A673 (cell line): Measurements from ENCODE around the gene FUT3. TPM values are rescaled to one million over a fixed set of nuclear protein-coding genes. Genes with fewer than 3 reads are reported as not detected.

Source experiments
- BruUV-seq: library from RNA; stranded (reverse); fragments of 400-500 nt; replicated peaks from 2 replicates; lab custom pipeline; 2021; lab: Mats Ljungman, UMichigan
- CTCF ChIA-PET: fragments of 300-600 bp; sonication (Branson Sonifier 250); formaldehyde crosslinking; loops from one replicate; lab custom pipeline; 2022; ENCODE audit warnings: antibody characterized with exemption; lab: Charles Lee
- POLR2A ChIA-PET: fragments of 300-600 bp; sonication (Branson Sonifier 250); formaldehyde crosslinking; loops from one replicate; lab custom pipeline; 2022; ENCODE audit warnings: antibody characterized with exemption; ENCODE audit not compliant: low non-redundant PET; lab: Charles Lee
- DNase-seq: peaks from one replicate; pipeline ENCODE4 v3.0.0-alpha.2; 2015; ENCODE audit warnings: low spot score
- H3K27ac ChIP-seq: fragments of 200-600 bp; sonication (generic); 2 replicates; pipeline ENCODE4 v1.5.1; 2016; ENCODE audit warnings: mixed run types, low read depth, mild to moderate bottlenecking, mixed read lengths, antibody characterized with exemption, low read length; ENCODE audit not compliant: poor library complexity, severe bottlenecking
- H3K27me3 ChIP-seq: fragments of 200-600 bp; sonication (generic); replicated peaks from 2 replicates; pipeline ENCODE4 v1.6.1; 2017; ENCODE audit warnings: mixed run types, low read depth, mild to moderate bottlenecking, mixed read lengths, antibody characterized with exemption, low read length; ENCODE audit not compliant: insufficient read depth, poor library complexity
- H3K36me3 ChIP-seq: fragments of 200-600 bp; sonication (generic); 2 replicates; pipeline ENCODE4 v1.6.1; 2016; ENCODE audit warnings: mixed run types, mild to moderate bottlenecking, mixed read lengths, antibody characterized with exemption, low read length; ENCODE audit not compliant: insufficient read depth, poor library complexity, severe bottlenecking
- H3K4me1 ChIP-seq: fragments of 200-600 bp; sonication (generic); 2 replicates; pipeline ENCODE4 v1.6.1; 2017; ENCODE audit warnings: mixed run types, mild to moderate bottlenecking, mixed read lengths, antibody characterized with exemption, low read length; ENCODE audit not compliant: insufficient read depth, poor library complexity, severe bottlenecking
- H3K4me3 ChIP-seq: fragments of 200-600 bp; sonication (generic); 2 replicates; pipeline ENCODE4 v1.5.1; 2016; ENCODE audit warnings: low read depth, mixed run types, mild to moderate bottlenecking, mixed read lengths, low read length; ENCODE audit not compliant: poor library complexity, severe bottlenecking
- H3K9me3 ChIP-seq: fragments of 200-600 bp; sonication (generic); 2 replicates; pipeline ENCODE4 v1.6.1; 2016; ENCODE audit warnings: mixed run types, low read depth, mild to moderate bottlenecking, mixed read lengths, antibody characterized with exemption, low read length; ENCODE audit not compliant: poor library complexity, severe bottlenecking
- CTCF ChIP-seq: fragments of 300-800, 200-600 bp; sonication (generic); conservative IDR thresholded peaks from 2 replicates; pipeline ENCODE4 v1.5.1; 2017; ENCODE audit warnings: low read depth, mild to moderate bottlenecking, antibody characterized with exemption, low read length, moderate library complexity, mixed read lengths
- EZH2 ChIP-seq: fragments of 200-600 bp; sonication (generic); IDR thresholded peaks from 2 replicates; pipeline ENCODE4 v1.6.1; 2017; ENCODE audit warnings: borderline replicate concordance, low read depth, mild to moderate bottlenecking, mixed read lengths, antibody characterized with exemption, low read length; ENCODE audit not compliant: poor library complexity, severe bottlenecking
- intact Hi-C: fragments of 100-400 bp; cut with micrococcal nuclease; formaldehyde crosslinking; loops from one replicate; pipeline ENCODE4 v1.10.0; 2022; ENCODE audit not compliant: unreplicated experiment
- total RNA-seq: library from RNA; stranded (reverse); gene quantifications from 2 replicates; pipeline ENCODE4 v1.2.3, GENCODE V29; 2021

FUT3 gene
- total RNA-seq, 1 experiment from 2014 or later = not detected

GRCh38 chr19:5893296-5893903 is 42.2 kb upstream of the FUT3 start:
- DNase-seq = no peak
- Histone ChIP-seq H3K36me3 (peaks cover 10% of the 10 kb centered on the region), H3K4me1 (peaks cover 16% of the 10 kb centered on the region), H3K27ac (no peak overlapping the region), H3K27me3 (no peaks in the 10 kb centered on the region), H3K9me3 (no peaks in the 10 kb centered on the region), H3K4me3 (no peak overlapping the region)
- intact Hi-C loops = loop anchor here (2.0 kb wide), 1 partner anchor 89 kb away; the partner anchor contains the start of gene NRTN
- no TSS peak for BruUV-seq
- ChIA-PET POLR2A (no interaction called here), CTCF (interaction anchor here (0.5 to 1.0 kb wide), 2 partner anchors 90 to 91 kb away, joined by 3 to 7 read pairs; no protein-coding TSS in a partner anchor)
- TF ChIP-seq CTCF (no peak), EZH2 (no peak)

GRCh38 chr19:5892772-5893275 is 41.6 kb upstream of the FUT3 start:
- ChIA-PET POLR2A (no interaction called here), CTCF (interaction anchor here (0.5 to 2.9 kb wide), 4 partner anchors 8 to 91 kb away, joined by 3 to 23 read pairs (median 6); no protein-coding TSS in a partner anchor)
- no peak overlapping the region for H3K27ac ChIP-seq
- peaks cover 10% of the 10 kb centered on the region for H3K36me3 ChIP-seq
- no peaks in the 10 kb centered on the region for H3K9me3 ChIP-seq
- intact Hi-C loops = loop anchor here (2.0 kb wide), 1 partner anchor 88 kb away; the partner anchor contains the start of gene NRTN
- BruUV-seq = no TSS peak
- H3K4me1 ChIP-seq = peaks cover 16% of the 10 kb centered on the region
- H3K27me3 ChIP-seq = no peaks in the 10 kb centered on the region
- TF ChIP-seq CTCF (no peak), EZH2 (no peak)
- no peak for DNase-seq
- H3K4me3 ChIP-seq = no peak overlapping the region

- intact Hi-C loops = loop anchor here (2.0 kb wide), 1 partner anchor 87 kb away; the partner anchor contains the start of gene NRTN
- no TSS peak for BruUV-seq
- Histone ChIP-seq H3K4me3 (no peak overlapping the region), H3K27me3 (no peaks in the 10 kb centered on the region), H3K36me3 (peaks cover 10% of the 10 kb centered on the region), H3K9me3 (no peaks in the 10 kb centered on the region), H3K27ac (no peak overlapping the region), H3K4me1 (peaks cover 16% of the 10 kb centered on the region)
- no peak for DNase-seq
- ChIA-PET POLR2A (no interaction called here), CTCF (interaction anchor here (0.5 to 2.9 kb wide), 2 partner anchors 8 to 88 kb away, joined by 4 to 23 read pairs; no protein-coding TSS in a partner anchor)
- TF ChIP-seq CTCF (peak; percentile 76), EZH2 (no peak)
Observed at GRCh38 chr19:5891938-5892771, 40.9 kb upstream of the FUT3 start.
